Endodermal cell (in vitro differentiated cells): ENCODE measurements around the gene SKIC3. TPM values are rescaled to one million over a fixed set of nuclear protein-coding genes. Genes with fewer than 3 reads are reported as not detected.

ENCODE experiments used
- DNase-seq: peaks from one replicate; pipeline ENCODE4 v3.0.0-alpha.2; 2017
- H3K27ac ChIP-seq: 2 replicates; pipeline ENCODE4 v1.5.1; 2013; ENCODE audit warnings: mild to moderate bottlenecking, low read depth, low read length, moderate library complexity
- H3K27me3 ChIP-seq: 2 replicates; pipeline ENCODE4 v1.6.1; 2013; ENCODE audit warnings: mild to moderate bottlenecking, low read length, moderate library complexity; ENCODE audit not compliant: insufficient read depth, control insufficient read depth, poor library complexity, severe bottlenecking
- H3K36me3 ChIP-seq: 2 replicates; pipeline ENCODE4 v1.7.0; 2013; ENCODE audit warnings: mild to moderate bottlenecking, low read length, moderate library complexity; ENCODE audit not compliant: control insufficient read depth, insufficient read depth
- H3K4me1 ChIP-seq: one replicate; pipeline ENCODE4 v1.7.0; 2013; ENCODE audit warnings: low read length; ENCODE audit not compliant: control insufficient read depth, insufficient read depth
- H3K4me3 ChIP-seq: 2 replicates; pipeline ENCODE4 v1.5.1; 2013; ENCODE audit warnings: mild to moderate bottlenecking, low read length, moderate library complexity
- H3K9ac ChIP-seq: 2 replicates; pipeline ENCODE4 v1.6.1; 2013; ENCODE audit warnings: mild to moderate bottlenecking, low read length, moderate library complexity; ENCODE audit not compliant: poor library complexity, severe bottlenecking; ENCODE audit errors: extremely low read depth
- H3K9me3 ChIP-seq: 2 replicates; pipeline ENCODE4 v1.6.1; 2013; ENCODE audit warnings: mild to moderate bottlenecking, low read length, moderate library complexity; ENCODE audit not compliant: control insufficient read depth
- H3K27ac Mint-ChIP-seq: 2 replicates; pipeline ENCODE4 v1.8.0; 2020; ENCODE audit warnings: mixed read lengths
- H3K27me3 Mint-ChIP-seq: 2 replicates; pipeline ENCODE4 v1.8.0; 2021; ENCODE audit warnings: mild to moderate bottlenecking, mixed read lengths; ENCODE audit not compliant: insufficient read depth
- H3K36me3 Mint-ChIP-seq: 2 replicates; pipeline ENCODE4 v1.8.0; 2020; ENCODE audit warnings: low read depth, mixed read lengths
- H3K4me1 Mint-ChIP-seq: 2 replicates; pipeline ENCODE4 v1.8.0; 2020; ENCODE audit warnings: mixed read lengths
- H3K4me3 Mint-ChIP-seq: 2 replicates; pipeline ENCODE4 v1.8.0; 2020; ENCODE audit warnings: mild to moderate bottlenecking, moderate library complexity, mixed read lengths
- H3K9me3 Mint-ChIP-seq: 2 replicates; pipeline ENCODE4 v1.8.0; 2020; ENCODE audit warnings: mild to moderate bottlenecking, mixed read lengths
- WGBS, 2 experiments: methylation state at CpG; one replicate each; pipeline versions ENCODE4 v1.1.5 to v1.1.7; 2013; ENCODE audit warnings: missing lambda C conversion rate in 2 of 2, mixed read lengths in 1 of 2; ENCODE audit not compliant: insufficient coverage in 1 of 2, insufficient read length in 1 of 2; 5-methylcytosine and 5-hydroxymethylcytosine counted together
- total RNA-seq, 2 donors: library from RNA; stranded (reverse); fragmentation: NEBNext Ultra II Directional in 1 of 2; extraction: Animal tissue kit (Norgen Biotek cat#: 25700) in 1 of 2; gene quantifications; 2 replicates in 1 of 2; 3 replicates in 1 of 2; pipeline ENCODE4 v1.2.1, GENCODE V29; 2021
- TF ChIP-seq, protein P1 (sequence below): fragments of 200-600 bp; sonication (generic); conservative IDR thresholded peaks from 2 replicates; pipeline ENCODE4 v1.5.0; 2021; ENCODE audit warnings: antibody characterized with exemption, mild to moderate bottlenecking

SKIC3 gene
- total RNA-seq, 2 donors from 2014 or later: 83.2 to 89.3 TPM

DNA sequence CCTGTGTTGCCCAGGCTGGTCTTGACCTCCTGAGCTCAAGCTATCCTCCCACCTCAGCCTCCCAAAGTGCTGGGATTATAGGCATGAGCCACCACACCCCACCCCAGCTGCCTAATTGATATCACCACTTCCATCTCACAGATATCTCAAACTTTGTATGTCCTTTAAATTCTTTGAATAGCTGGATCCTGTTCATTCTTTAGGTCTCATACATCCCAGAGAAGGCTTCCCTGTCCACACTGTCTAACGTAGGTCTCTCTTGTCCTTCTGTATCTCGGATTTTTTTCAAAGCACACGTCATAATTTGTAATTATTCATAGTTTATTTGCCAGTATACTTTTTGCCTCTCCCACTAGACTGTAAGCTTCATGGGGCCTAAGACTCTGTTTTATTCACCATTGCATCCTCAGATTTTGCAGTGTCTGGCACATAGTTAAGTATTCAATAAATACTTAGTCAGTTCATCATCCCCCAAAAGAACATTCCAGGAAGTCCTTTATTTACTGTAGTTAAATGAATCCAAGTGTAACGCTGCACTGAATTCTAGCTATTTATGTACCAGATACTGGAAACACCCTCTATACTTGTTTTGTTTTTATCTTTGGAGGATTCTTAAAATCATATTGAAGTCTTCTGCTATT, 10.6 kb upstream of the SKIC3 start:
- 95 to 100% methylated on average over 1 to 4 of the region's 4 CpGs for WGBS, 2 experiments
- Mint-ChIP-seq H3K27ac (no peak overlapping the region), H3K4me3 (no peak overlapping the region), H3K9me3 (no peaks in the 10 kb centered on the region), H3K4me1 (peaks cover 9% of the 10 kb centered on the region), H3K27me3 (no peaks in the 10 kb centered on the region), H3K36me3 (peaks cover 6% of the 10 kb centered on the region)
- H3K9ac ChIP-seq: no peak overlapping the region
- H3K27ac ChIP-seq: no peak overlapping the region
- no peak overlapping the region for H3K4me3 ChIP-seq
- TF ChIP-seq, protein P1, sequence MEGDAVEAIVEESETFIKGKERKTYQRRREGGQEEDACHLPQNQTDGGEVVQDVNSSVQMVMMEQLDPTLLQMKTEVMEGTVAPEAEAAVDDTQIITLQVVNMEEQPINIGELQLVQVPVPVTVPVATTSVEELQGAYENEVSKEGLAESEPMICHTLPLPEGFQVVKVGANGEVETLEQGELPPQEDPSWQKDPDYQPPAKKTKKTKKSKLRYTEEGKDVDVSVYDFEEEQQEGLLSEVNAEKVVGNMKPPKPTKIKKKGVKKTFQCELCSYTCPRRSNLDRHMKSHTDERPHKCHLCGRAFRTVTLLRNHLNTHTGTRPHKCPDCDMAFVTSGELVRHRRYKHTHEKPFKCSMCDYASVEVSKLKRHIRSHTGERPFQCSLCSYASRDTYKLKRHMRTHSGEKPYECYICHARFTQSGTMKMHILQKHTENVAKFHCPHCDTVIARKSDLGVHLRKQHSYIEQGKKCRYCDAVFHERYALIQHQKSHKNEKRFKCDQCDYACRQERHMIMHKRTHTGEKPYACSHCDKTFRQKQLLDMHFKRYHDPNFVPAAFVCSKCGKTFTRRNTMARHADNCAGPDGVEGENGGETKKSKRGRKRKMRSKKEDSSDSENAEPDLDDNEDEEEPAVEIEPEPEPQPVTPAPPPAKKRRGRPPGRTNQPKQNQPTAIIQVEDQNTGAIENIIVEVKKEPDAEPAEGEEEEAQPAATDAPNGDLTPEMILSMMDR: no peak
- no peaks in the 10 kb centered on the region for H3K27me3 ChIP-seq
- DNase-seq: no peak
- H3K36me3 ChIP-seq: peaks cover 10% of the 10 kb centered on the region
- peaks cover 3% of the 10 kb centered on the region for H3K4me1 ChIP-seq
- H3K9me3 ChIP-seq: no peaks in the 10 kb centered on the region

DNA sequence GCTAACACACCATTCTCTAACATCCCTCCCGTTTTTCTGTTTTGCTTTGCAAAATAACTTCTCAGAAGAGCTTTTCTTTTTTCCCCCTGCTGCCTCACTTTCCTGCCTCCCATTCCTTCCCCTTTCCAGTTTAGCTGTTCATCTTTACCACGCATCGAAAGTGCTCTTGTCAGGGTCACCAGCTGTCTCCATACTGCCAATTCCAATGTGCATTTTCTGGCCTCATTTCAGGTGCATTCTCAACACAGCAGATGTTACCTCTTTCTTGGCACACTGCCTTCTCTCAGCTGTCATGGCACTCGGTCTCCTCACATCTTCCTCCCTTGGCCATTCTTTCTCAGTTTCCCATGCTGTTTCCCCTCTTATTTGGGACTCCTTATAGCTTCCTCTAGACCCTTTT, 9.7 kb upstream of the SKIC3 start:
- Mint-ChIP-seq H3K27ac (no peak overlapping the region), H3K4me3 (no peak overlapping the region), H3K4me1 (peaks cover 9% of the 10 kb centered on the region), H3K36me3 (peaks cover 6% of the 10 kb centered on the region), H3K9me3 (no peaks in the 10 kb centered on the region), H3K27me3 (no peaks in the 10 kb centered on the region)
- TF ChIP-seq, protein P1: no peak
- H3K36me3 ChIP-seq: peaks cover 10% of the 10 kb centered on the region
- no peak overlapping the region for H3K4me3 ChIP-seq
- no peaks in the 10 kb centered on the region for H3K9me3 ChIP-seq
- no peak for DNase-seq
- H3K9ac ChIP-seq: no peak overlapping the region
- no peak overlapping the region for H3K27ac ChIP-seq
- peaks cover 3% of the 10 kb centered on the region for H3K4me1 ChIP-seq
- WGBS, 2 experiments: 88 to 94% methylated on average over 4 of the region's 4 CpGs
- H3K27me3 ChIP-seq: no peaks in the 10 kb centered on the region

DNA sequence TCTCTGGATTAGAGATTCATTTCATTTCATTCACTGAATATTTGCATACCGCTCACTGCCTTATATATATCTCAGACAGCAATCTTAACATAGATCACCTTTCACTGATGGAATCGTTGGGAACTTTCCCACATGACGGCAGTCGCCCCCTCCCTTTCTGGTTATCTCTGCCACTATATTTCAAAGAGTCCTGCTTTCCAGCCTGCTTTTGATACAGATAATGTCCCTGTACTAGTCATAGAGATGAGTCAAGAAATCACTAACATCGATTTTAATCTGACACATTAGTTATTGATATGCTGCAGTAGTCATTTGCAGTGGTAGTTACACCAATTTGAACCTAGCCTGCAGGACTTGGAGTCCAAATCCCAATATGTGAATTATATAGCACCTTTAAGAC, 8.6 kb upstream of the SKIC3 start:
- H3K27ac ChIP-seq: no peak overlapping the region
- TF ChIP-seq, protein P1: no peak
- H3K27me3 ChIP-seq: no peaks in the 10 kb centered on the region
- H3K9ac ChIP-seq: no peak overlapping the region
- no peaks in the 10 kb centered on the region for H3K9me3 Mint-ChIP-seq
- DNase-seq: no peak
- H3K36me3 Mint-ChIP-seq: peaks cover 10% of the 10 kb centered on the region
- 90 to 91% methylated on average over 5 of the region's 5 CpGs for WGBS, 2 experiments
- H3K9me3 ChIP-seq: no peaks in the 10 kb centered on the region
- H3K27me3 Mint-ChIP-seq: no peaks in the 10 kb centered on the region
- peaks cover 9% of the 10 kb centered on the region for H3K4me1 Mint-ChIP-seq
- H3K27ac Mint-ChIP-seq: no peak overlapping the region
- peaks cover 6% of the 10 kb centered on the region for H3K36me3 ChIP-seq
- no peak overlapping the region for H3K4me3 ChIP-seq
- peaks cover 3% of the 10 kb centered on the region for H3K4me1 ChIP-seq
- H3K4me3 Mint-ChIP-seq: no peak overlapping the region
